ENCODE data around the gene EIF5.

The EIF5 gene

GRCh38 chr14:103362780-103363179 lies 28.7 kb downstream of the EIF5 start (continued):
- TF ChIP-seq ZNF184 (tag by site-specific recombination; IDR thresholded peaks at IDR 0.05): peak; percentile 67; the same call in 1 of the 2 replicates
- 0 out of 2 replicates have a peak, but pooled peaks have one; percentile 17 for TF ChIP-seq ZNF324 (tag by site-specific recombination; IDR thresholded peaks at IDR 0.05)
- TF ChIP-seq ZNF121 (tag by site-specific recombination; IDR thresholded peaks at IDR 0.05): 0 out of 2 replicates have a peak, but pooled peaks have one; percentile 26
- TF ChIP-seq TRIM28 (IDR thresholded peaks at IDR 0.05; ENCODE audit: borderline replicate concordance, low read length): peak; percentile 79; the same call in 1 of the 2 replicates
- no peak for TF ChIP-seq ZNF433 (tag by site-specific recombination; IDR thresholded peaks at IDR 0.05; ENCODE audit: low read depth)
- TF ChIP-seq, protein P1, sequence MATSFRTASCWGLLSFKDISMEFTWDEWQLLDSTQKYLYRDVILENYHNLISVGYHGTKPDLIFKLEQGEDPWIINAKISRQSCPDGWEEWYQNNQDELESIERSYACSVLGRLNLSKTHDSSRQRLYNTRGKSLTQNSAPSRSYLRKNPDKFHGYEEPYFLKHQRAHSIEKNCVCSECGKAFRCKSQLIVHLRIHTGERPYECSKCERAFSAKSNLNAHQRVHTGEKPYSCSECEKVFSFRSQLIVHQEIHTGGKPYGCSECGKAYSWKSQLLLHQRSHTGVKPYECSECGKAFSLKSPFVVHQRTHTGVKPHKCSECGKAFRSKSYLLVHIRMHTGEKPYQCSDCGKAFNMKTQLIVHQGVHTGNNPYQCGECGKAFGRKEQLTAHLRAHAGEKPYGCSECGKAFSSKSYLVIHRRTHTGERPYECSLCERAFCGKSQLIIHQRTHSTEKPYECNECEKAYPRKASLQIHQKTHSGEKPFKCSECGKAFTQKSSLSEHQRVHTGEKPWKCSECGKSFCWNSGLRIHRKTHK (tag by site-specific recombination; IDR thresholded peaks at IDR 0.05): peak; percentile 22; the same call in 1 of the 2 replicates
- peak; percentile 85; the same call in 1 of the 2 replicates for TF ChIP-seq ZNF626 (tag by site-specific recombination; IDR thresholded peaks at IDR 0.05)
- TF ChIP-seq, protein P2, sequence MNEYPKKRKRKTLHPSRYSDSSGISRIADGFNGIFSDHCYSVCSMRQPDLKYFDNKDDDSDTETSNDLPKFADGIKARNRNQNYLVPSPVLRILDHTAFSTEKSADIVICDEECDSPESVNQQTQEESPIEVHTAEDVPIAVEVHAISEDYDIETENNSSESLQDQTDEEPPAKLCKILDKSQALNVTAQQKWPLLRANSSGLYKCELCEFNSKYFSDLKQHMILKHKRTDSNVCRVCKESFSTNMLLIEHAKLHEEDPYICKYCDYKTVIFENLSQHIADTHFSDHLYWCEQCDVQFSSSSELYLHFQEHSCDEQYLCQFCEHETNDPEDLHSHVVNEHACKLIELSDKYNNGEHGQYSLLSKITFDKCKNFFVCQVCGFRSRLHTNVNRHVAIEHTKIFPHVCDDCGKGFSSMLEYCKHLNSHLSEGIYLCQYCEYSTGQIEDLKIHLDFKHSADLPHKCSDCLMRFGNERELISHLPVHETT (tag by site-specific recombination; IDR thresholded peaks at IDR 0.05): no peak
- TF ChIP-seq, protein P3, sequence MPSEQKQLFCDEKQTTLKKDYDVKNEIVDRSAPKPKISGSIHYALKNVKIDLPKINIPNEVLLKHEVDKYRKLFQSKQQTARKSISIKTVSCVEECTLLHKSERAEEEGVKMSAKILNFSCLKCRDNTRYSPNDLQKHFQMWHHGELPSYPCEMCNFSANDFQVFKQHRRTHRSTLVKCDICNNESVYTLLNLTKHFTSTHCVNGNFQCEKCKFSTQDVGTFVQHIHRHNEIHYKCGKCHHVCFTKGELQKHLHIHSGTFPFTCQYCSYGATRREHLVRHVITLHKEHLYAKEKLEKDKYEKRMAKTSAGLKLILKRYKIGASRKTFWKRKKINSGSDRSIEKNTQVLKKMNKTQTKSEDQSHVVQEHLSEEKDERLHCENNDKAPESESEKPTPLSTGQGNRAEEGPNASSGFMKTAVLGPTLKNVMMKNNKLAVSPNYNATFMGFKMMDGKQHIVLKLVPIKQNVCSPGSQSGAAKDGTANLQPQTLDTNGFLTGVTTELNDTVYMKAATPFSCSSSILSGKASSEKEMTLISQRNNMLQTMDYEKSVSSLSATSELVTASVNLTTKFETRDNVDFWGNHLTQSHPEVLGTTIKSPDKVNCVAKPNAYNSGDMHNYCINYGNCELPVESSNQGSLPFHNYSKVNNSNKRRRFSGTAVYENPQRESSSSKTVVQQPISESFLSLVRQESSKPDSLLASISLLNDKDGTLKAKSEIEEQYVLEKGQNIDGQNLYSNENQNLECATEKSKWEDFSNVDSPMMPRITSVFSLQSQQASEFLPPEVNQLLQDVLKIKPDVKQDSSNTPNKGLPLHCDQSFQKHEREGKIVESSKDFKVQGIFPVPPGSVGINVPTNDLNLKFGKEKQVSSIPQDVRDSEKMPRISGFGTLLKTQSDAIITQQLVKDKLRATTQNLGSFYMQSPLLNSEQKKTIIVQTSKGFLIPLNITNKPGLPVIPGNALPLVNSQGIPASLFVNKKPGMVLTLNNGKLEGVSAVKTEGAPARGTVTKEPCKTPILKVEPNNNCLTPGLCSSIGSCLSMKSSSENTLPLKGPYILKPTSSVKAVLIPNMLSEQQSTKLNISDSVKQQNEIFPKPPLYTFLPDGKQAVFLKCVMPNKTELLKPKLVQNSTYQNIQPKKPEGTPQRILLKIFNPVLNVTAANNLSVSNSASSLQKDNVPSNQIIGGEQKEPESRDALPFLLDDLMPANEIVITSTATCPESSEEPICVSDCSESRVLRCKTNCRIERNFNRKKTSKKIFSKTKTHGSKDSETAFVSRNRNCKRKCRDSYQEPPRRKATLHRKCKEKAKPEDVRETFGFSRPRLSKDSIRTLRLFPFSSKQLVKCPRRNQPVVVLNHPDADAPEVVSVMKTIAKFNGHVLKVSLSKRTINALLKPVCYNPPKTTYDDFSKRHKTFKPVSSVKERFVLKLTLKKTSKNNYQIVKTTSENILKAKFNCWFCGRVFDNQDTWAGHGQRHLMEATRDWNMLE (tag by site-specific recombination; conservative IDR thresholded peaks at IDR 0.05; ENCODE audit: low read depth): peak; percentile 61
- peak; percentile 81 for TF ChIP-seq ZNF529 (tag by site-specific recombination; IDR thresholded peaks at IDR 0.05; ENCODE audit: insufficient replicate concordance)
- TF ChIP-seq ZBTB11 (tag by site-specific recombination; conservative IDR thresholded peaks at IDR 0.05; ENCODE audit: low read depth): no peak
- peak; percentile 44; the same call in 1 of the 2 replicates for TF ChIP-seq ZNF169 (tag by site-specific recombination; IDR thresholded peaks at IDR 0.05)
- TF ChIP-seq, protein P4, sequence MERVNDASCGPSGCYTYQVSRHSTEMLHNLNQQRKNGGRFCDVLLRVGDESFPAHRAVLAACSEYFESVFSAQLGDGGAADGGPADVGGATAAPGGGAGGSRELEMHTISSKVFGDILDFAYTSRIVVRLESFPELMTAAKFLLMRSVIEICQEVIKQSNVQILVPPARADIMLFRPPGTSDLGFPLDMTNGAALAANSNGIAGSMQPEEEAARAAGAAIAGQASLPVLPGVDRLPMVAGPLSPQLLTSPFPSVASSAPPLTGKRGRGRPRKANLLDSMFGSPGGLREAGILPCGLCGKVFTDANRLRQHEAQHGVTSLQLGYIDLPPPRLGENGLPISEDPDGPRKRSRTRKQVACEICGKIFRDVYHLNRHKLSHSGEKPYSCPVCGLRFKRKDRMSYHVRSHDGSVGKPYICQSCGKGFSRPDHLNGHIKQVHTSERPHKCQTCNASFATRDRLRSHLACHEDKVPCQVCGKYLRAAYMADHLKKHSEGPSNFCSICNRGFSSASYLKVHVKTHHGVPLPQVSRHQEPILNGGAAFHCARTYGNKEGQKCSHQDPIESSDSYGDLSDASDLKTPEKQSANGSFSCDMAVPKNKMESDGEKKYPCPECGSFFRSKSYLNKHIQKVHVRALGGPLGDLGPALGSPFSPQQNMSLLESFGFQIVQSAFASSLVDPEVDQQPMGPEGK (tag by site-specific recombination; IDR thresholded peaks at IDR 0.05): peak; percentile 11; the same call in 1 of the 2 replicates
- peak; percentile 44; the same call in 1 of the 2 replicates for TF ChIP-seq SP7 (tag by site-specific recombination; IDR thresholded peaks at IDR 0.05)
- TF ChIP-seq IKZF3 (tag by site-specific recombination; IDR thresholded peaks at IDR 0.05): no peak
- TF ChIP-seq ZNF510 (tag by site-specific recombination; IDR thresholded peaks at IDR 0.05; ENCODE audit: insufficient replicate concordance): peak; percentile 39
- TF ChIP-seq ZNF37A (tag by site-specific recombination; IDR thresholded peaks at IDR 0.05): peak; percentile 20; the same call in 1 of the 2 replicates
